Uterus (tissue), 2 donors: ENCODE results near the gene SLFNL1.

Experiments
- POLR2A ChIP-seq, 2 donors: fragments of 450-650 bp; IDR thresholded peaks; one replicate each; pipeline ENCODE4 v1.6.1; 2016; ENCODE audit warnings: antibody characterized with exemption in 2 of 2, mild to moderate bottlenecking in 1 of 2, moderate library complexity in 1 of 2
- TF ChIP-seq, protein P1 (sequence below), 4 experiments: fragments of 200-600 bp in 2 of 4; fragments of 450-650 bp in 2 of 4; sonication (generic) in 2 of 4; IDR thresholded peaks; one replicate each; pipeline ENCODE4 v1.5.1; 2016 to 2019; ENCODE audit warnings: antibody characterized with exemption in 4 of 4, mild to moderate bottlenecking in 2 of 4, moderate library complexity in 1 of 4

DNA sequence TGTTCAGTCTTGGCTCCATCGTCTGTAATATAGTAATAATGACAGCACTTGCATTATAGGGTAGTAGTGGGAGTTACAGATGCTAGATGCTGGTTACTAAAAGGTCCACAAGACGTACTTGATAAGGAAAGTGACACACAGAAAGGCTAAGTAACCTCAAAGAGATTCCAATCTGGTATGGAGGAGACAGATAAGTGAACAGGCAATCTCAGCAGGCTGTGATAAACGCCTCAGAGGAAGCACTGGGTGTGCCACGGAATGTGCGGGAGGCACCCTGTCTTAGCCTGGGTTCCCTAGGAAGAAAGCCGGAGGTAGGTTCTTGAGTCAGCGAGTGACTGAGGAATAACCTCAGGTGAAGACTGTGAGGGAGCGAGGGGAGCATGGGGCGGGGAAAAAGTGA is 46.6 kb downstream of the SLFNL1 start:
- TF ChIP-seq, protein P1, sequence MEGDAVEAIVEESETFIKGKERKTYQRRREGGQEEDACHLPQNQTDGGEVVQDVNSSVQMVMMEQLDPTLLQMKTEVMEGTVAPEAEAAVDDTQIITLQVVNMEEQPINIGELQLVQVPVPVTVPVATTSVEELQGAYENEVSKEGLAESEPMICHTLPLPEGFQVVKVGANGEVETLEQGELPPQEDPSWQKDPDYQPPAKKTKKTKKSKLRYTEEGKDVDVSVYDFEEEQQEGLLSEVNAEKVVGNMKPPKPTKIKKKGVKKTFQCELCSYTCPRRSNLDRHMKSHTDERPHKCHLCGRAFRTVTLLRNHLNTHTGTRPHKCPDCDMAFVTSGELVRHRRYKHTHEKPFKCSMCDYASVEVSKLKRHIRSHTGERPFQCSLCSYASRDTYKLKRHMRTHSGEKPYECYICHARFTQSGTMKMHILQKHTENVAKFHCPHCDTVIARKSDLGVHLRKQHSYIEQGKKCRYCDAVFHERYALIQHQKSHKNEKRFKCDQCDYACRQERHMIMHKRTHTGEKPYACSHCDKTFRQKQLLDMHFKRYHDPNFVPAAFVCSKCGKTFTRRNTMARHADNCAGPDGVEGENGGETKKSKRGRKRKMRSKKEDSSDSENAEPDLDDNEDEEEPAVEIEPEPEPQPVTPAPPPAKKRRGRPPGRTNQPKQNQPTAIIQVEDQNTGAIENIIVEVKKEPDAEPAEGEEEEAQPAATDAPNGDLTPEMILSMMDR (IDR thresholded peaks at IDR 0.05): no peak
- TF ChIP-seq POLR2A (IDR thresholded peaks at IDR 0.05): no peak
